CD4-positive, alpha-beta T cell treated with Interleukin-4 for 4 hours (primary cell): ENCODE measurements around the gene ARHGAP33.

Experiments used
- DNase-seq: peaks from one replicate; pipeline ENCODE4 v3.0.0-alpha.2; 2020

The ARHGAP33 gene

GRCh38 chr19:35739275-35740107 is 35.9 kb upstream of the ARHGAP33 start:
- no peak for DNase-seq

GRCh38 chr19:35740108-35740422 is 35.3 kb upstream of the ARHGAP33 start:
- DNase-seq = no peak

- peak; percentile 93 for DNase-seq
Observed at GRCh38 chr19:35740423-35741202, 34.8 kb upstream of the ARHGAP33 start.

GRCh38 chr19:35741203-35741515 is 34.2 kb upstream of the ARHGAP33 start:
- no peak for DNase-seq

- peak; percentile 78 for DNase-seq
Observed at GRCh38 chr19:35742121-35742724, 33.1 kb upstream of the ARHGAP33 start, which contains the start of gene IGFLR1. TSS of gene IGFLR1 (minus strand) at chr19:35742452. CDS start at chr19:35741180, 1,272 bp downstream.

GRCh38 chr19:35743640-35744429 is 31.5 kb upstream of the ARHGAP33 start:
- DNase-seq = no peak

- peak; percentile 95 for DNase-seq
Observed at GRCh38 chr19:35744430-35745327, 30.7 kb upstream of the ARHGAP33 start.

- DNase-seq = peak; percentile 99
Observed at GRCh38 chr19:35745328-35746086, 29.9 kb upstream of the ARHGAP33 start, which contains the start of the genes PSENEN and U2AF1L4. TSS of gene PSENEN (plus strand) at chr19:35745651. CDS start at chr19:35745931, 280 bp downstream. TSS of gene U2AF1L4 (minus strand) at chr19:35745418. CDS start at chr19:35745391, 27 bp downstream.

- no peak for DNase-seq
Observed at GRCh38 chr19:35746087-35746462, 29.3 kb upstream of the ARHGAP33 start.

GRCh38 chr19:35746531-35746930 is 28.8 kb upstream of the ARHGAP33 start:
- DNase-seq = no peak

GRCh38 chr19:35748106-35749020 is 27.0 kb upstream of the ARHGAP33 start, which contains the start of gene LIN37:
TSS of gene LIN37 (plus strand) at chr19:35748576. CDS start at chr19:35748725, 149 bp downstream.
- DNase-seq = peak; percentile 99

- DNase-seq = no peak
Observed at GRCh38 chr19:35750167-35750566, 25.2 kb upstream of the ARHGAP33 start.

- no peak for DNase-seq
Observed at GRCh38 chr19:35751839-35752745, 23.3 kb upstream of the ARHGAP33 start.

GRCh38 chr19:35752746-35753350 is 22.5 kb upstream of the ARHGAP33 start:
- DNase-seq = no peak

GRCh38 chr19:35753634-35754369 is 21.6 kb upstream of the ARHGAP33 start:
- DNase-seq = no peak

- no peak for DNase-seq
Observed at GRCh38 chr19:35754370-35755130, 20.8 kb upstream of the ARHGAP33 start.

- no peak for DNase-seq
Observed at GRCh38 chr19:35755131-35755549, 20.2 kb upstream of the ARHGAP33 start.
